ENCODE results near the gene EARS2.
"Not testable (repeated sequence)": the region's sequence is repeated elsewhere in the genome, so short reads cannot be mapped to it uniquely, and the experiment has no call there.

The EARS2 gene

DNA sequence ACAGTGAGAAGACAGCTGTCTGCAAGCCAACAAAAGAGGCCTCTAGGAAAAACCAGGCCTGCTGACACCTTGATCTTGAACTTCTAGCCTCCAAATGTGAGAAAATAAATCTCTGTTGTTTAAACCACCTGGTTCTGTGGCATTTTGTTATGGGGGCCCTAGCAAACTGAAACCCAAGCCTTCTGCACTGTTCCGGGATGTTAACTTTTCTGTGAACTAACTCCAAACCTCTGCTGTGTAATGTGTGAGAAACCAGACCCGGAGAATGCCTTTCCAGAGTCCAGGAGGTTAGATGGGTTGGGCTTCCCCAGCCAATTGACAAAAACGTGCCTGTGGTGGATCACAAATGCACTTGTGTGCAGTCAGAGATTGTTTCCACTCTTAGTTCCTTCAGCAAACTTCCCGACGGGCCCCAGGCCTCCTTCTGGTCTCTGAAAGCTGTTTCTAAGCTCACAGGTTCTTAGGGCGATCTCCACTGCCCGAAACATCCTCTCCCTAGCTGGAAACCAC, 33.2 kb downstream of the EARS2 start:
- no peak for DNase-seq

DNA sequence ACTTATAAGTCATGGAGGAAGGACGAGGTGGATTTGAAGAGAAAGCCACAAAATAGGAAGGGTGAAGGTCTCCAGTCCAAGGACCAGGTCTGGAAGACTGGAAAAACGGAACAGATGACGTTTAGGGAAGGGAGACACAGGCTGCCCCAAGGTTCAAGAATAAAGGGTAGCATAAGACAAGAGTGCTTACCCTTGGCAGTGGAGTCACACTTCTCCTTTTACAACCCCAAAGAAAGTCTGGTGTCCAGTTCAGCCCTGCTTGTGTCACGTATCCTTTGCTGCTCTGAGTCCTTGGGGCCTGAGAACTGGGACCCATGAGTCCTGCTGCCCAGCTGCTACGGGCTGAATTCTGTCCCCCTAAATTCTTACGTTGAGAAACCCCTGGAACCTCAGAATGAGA, 33.8 kb downstream of the EARS2 start:
- DNase-seq: no peak

DNA sequence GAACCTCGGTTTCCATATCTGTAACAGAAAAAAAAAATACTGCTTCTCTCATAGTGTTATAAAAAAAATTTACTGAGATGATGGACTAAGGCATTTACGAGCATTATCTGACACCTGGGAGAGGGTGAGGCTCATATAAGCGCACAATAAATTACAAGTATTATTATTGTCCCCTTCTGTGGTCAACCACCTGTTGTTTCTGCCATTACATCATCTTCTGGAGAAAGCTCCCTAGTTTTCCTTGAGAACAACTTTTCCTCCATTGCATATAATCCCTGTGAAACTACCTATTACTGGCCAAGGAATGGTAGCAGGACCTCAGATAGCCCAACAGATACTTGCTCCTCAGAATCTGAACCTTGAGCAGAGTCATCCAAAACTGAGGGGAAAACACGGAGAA, 35.2 kb downstream of the EARS2 start:
- DNase-seq: no peak

DNA sequence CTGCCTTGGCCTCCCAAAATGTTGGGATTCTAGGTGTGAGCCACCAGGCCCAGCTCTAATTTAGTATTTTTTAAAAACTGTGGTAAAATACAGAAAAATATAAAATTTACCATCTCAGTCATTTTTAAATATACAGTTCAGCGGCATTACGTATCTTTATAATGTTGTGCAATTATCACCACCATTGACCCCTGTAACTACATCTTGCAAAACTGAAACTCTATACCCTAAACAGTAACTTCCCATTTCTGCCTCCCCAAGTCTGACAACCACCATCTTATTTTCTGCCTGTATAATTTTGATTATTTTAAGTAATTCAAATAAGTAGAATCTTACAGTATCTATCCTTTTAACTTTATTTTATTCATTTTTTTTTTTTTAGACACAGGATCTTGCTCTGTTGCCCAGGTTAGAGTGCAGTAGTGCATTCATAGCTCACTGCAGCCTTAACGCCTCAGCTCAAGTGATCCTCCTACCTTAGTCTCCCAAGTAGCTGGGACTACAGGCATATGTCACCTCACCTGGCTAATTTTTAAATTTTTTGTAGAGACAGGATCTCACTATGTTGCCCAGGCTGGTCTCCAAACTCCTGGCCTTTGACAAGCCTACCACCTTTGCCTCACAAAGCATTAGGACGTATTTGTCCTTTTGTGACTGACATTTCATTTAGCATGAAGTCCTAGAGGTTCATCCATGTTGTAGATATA, 36.0 kb downstream of the EARS2 start:
- DNase-seq: no peak

DNA sequence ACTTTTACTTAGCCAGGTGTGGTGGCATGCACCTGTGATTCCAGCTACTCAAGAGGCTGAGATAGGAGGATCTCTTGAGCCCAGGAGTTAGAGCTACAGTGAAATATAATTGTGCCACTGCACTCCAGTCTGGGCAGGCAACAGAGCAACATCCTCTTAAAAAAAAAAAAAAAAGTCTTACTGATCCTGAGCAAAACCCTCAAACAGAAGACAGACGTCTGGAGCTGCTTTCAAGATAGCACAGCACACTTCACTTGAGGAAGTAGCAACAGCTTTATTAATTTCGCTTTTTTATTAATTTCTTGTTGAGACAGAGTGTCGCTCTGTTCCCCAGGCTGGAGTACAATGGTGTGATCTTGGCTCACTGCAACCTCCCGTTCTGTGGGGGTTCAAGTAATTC, 36.6 kb downstream of the EARS2 start:
- DNase-seq: no peak

DNA sequence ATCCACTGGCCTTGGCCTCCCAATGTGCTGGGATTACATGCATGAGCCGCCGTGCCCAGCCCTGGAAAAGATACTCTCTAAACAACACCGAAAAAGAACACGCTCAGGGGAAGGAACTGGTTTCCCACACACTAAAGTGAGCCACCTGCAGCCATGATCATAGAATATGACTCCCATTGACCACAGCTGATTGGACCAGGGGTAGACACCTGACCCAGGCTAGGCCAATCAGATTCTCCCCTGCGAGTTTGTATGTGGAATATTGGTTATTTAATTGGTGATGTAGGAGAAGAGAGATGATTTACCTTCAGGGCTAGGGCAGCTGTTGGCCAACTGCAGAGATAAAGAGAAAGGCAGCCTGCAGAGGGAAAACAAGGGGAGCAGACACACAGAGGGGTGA, 37.9 kb downstream of the EARS2 start:
- no peak for DNase-seq

DNA sequence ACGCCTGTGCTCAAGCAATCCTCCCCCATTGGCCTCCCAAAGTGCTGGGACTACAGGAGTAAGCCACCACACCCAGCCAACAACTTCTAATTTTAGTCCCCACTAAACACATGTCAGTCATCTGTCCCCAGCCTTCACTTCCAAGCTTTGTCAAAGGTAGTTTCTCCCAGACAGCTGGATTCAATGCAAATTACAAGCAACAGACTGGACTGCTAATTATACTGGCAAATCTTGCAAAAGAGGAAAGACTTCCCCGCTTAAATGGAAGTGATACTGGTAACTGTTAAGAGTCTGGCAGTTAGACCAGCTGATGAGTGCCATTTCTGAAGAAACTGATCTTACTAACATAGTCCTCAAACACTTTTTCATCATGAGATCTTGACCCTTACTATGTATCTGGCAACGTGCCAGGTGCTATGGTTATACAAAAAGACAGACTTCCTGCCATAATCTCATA, 38.7 kb downstream of the EARS2 start:
- no peak for DNase-seq

DNA sequence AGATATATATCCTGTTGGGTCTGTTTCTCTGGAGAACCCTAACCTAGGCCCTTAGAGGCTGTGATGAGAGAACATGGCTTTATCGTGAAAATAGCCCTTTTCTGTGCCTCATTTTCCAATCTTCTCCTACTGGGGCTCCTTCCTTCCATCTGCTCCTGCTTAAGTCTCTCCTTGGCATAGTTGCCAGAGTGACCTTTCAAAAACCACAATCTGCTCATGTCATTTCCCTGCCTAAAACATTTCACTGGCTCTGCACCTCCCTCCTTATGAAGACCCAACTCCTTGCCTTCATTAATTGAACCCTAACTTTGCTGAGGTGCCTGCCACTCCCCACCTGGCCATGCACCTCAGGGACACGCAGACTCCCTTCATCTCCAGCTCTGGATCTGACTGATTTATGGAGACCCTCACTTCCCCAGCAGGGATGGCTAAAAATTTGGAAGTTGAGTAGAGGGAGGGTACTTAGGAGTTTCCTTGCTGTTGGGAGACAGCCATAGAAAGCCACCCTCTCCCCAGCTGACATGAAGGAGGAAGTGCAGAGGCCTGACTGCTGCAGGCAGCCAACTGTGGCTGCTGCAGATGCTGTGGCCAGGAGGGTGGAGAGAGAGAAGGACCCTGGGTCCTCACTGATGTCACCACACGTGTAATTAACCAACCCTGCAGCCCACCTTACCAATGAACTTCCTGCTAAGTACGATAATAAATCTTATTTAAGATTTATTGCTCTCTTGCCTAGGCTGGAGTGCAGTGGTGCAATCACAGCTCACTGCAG, 40.6 kb downstream of the EARS2 start:
- DNase-seq: no peak

DNA sequence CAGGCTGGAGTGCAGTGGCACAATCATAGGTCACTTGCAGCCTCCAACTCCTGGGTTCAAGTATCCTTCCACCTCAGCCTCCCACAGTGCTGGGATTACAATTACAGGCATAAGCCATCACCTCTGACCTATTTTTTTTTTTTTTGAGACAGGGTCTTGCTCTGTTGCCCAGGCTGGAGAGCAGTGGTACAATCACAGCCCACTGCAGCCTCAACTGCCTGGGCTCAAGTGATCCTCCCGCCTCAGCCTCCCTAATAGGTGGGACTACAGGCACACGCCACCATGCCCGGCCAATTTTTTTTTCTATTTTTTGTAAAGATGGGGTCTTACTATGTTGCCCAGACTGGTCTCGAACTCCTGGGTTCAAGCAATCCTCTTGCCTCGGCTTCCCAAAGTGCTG, 41.3 kb downstream of the EARS2 start:
- DNase-seq: no peak

DNA sequence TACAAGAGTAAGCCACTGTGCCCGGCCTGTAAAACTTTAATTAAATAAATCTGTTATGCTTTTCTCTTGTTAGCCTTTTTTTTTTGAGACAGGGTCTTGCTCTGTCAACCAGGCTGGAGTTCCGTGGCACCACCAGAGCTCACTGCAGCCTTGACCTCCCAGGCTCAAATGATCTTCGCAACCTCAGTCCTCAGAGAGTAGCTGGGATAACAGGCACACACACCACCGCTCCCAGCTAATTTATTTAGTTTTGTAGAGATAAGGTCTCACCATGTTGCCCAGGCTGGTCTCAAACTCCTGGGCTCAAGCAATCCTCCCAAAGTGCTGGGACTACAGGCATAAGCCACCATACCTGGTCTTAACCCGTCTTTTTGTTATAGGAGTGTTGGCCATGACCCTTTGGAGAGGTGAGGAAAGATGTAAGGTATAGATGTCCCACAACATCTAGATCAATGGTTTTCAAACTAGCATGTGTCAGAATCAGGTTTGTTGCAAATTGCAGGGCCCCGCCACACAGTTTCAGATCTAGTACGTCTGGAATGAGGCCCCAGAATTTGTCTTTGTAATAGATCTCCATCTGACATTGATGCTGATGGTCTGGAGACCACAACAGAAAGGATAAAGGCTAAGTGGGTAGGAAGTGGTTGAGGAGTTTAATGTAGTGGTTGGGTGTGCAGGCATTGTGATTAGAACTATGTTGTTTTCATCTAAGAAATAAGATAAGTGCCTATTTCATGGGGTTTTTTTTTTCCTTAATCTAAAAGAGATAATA, 42.6 kb downstream of the EARS2 start:
- no peak for DNase-seq

DNA sequence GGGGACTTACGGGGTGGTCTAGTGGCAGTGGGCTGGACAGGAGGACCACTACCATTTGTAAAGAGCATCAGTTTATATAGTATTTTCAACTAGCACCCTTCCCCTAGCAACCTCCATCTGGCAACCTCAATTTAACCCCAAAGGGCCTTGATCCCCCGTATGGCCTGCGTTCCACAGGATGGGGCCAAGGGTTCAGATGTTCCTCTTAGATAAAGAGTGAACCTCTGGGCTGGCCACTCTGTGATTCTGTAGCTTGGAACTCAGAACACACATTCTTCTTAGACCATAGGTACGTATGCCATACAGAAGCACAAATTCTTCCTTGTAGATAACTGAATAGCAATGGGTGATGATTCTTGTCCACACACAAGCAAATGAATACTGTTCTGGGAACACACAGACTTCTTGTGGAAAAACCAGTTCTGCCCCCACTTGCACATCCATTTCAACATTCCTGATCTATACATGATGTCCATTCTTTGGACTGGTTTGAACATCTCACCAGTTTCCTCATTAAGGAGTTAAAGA, 44.9 kb downstream of the EARS2 start:
- no peak for DNase-seq

DNA sequence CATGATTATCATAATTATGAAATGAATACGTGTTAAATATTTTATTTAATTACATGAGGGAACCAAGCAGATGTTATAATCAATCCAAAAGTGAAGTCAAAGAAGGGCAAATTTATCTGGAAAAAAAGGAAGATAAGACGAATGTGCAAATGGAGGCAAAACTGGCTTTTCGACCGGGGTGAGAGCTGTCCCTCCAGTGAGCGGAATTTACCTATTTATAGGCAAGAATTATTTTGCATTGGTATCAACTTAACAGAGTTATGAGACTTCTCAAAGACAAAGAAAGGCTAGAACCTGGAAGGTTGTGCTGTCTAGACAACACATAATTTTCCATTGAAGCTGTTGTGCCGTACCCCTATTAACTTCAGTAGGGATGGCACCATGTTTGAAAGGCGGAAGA, 45.4 kb downstream of the EARS2 start:
- DNase-seq: no peak

DNA sequence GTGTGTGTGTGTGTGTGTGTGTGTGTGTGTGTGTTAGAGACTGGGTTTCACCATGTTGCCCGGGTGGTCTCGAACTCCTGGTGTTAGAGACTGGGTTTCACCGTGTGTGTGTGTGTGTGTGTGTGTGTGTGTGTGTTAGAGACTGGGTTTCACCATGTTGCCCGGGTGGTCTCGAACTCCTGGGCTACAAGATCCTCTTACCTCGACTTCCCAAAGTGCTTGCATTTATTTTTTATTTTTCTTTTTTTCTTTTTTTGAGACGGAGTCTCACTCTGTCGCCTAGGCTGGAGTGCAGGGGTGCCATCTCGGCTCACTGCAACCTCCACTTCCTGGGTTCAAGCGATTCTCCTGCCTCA, 46.3 kb downstream of the EARS2 start:
- not testable (repeated sequence) for DNase-seq

DNA sequence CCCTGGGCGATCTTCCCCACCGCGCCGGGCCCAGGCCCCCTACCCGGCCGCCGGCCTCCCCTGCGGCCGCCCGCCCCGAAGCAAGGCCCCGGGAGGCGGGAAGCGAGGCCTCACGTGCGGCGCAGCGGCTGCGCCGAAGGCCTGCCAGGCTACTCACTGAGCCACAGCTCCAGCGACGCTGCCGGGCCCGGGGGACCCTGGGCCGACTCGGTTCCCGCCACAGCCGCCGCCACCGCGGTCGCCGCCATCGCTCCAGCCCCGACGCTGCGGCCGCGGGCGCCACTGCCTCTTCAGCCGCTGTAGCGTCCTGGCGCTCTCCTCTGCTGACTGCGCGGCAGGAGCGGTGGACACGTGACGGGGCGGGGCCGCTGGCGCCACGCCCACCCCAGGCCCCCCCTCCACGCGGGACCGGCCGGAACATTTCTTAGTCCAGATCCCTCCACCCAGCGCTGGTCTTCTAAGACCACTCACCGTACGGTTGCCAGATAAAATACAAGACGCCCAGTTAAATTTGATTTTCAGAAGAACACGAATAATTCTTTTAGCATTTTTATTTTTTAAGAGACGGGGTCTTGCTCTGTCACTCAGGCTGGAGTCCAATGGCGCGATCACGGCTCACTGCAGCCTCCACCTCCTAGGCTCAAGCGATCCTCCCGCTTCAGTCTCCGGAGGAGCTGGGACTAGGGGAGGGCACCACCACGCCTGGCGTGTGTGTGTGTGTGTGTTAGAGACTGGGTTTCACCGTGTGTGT, 46.8 kb downstream of the EARS2 start, which contains the start of gene GGA2:
Gene GGA2, minus strand, starts transcription at position 331 of the 751 bp plus-strand sequence. Its CDS starts 83 bp downstream, at position 248.
- peak; percentile 50 for DNase-seq

DNA sequence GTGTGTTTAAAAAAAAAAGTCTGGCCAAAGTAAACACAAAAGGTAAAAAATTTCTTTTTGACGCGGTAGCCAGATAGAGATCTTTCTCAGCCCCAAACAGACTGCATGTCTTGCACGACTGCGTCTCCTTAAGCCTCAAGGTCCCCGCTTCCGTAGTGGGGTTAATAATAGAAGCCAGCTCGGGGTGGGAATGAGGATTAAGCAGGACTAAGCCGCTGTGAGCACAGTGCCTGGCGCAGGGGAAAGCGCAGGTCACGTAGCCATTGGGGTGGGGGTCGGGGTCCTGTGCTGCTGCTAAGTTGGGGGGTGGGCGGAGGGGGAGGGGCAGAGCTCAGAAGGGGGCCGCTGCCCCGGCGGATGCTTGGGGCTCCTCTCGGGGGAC, 47.4 kb downstream of the EARS2 start:
- no peak for DNase-seq

DNA sequence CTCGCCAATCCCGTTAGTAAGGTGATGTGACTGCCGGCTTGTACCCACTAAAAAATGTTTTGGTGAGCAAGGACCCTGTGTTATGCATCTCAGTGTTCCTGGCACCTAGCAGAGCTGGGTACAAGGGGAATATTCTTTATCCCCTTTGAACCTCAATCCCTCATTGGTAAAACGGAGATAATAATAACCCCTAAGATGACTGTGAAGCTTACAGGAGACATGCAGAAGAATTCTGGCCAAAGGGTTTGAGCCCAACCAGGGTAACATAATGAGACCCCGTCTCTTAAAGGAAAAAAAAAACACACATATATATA, 47.8 kb downstream of the EARS2 start:
- no peak for DNase-seq

DNA sequence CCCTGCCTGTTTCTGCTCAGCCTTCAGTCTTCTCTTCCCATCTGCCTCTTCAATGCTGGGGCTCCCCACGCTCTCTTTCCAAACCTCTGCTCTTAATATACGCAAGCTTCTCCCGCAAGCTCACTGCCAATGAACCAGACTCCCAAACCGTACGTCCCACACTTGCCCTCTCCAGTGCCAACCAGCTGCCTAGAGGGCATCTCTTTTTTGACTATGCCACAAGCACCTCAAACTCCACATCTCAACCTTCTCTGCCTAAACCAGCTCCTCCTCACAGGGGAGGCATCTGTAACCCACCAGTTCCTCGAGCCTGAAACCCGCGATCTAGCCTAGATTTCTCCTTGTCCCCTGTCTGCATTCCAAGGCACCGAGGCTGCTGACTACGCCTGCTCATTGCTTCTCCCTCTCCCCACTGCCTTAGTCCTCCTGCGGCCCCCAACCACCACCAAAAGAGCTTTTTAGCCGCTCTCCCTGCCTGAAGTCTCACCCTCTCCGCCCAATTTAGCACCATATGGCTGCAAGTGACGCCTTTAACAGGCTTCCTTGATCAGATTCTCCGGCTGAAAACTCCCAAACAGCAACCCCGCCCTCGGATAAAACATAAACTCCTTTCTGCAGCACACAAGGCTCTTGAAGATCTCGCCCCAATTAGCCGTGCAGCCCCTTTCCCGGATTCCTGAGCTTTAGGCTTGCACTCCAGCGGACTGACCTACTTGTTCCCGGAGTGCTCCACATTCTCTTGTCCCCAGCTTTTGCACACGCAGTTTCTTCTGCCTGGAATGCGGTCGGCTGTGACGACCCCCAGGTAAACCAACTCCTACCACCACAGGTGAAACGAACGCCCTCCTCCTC, 48.3 kb downstream of the EARS2 start:
- DNase-seq: no peak

DNA sequence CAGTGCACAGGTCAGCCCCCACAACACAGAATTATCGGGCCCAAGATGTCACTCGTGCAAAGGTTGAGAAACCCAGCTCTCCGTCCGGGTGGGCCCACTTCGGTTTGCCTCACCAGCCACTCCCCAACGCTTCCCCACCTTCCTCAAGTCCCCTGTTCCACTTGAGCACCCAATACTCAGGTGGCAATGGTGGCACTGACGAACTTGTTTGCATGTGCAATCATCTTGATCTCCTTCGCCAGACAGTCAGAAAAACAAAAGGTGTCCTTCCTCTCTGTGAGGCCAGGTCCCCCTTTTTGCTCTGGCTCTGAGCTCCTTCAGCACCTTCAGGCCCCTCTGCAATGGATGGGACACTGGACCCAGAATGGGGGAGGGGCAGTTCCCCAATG, 50.5 kb downstream of the EARS2 start:
- DNase-seq: no peak

DNA sequence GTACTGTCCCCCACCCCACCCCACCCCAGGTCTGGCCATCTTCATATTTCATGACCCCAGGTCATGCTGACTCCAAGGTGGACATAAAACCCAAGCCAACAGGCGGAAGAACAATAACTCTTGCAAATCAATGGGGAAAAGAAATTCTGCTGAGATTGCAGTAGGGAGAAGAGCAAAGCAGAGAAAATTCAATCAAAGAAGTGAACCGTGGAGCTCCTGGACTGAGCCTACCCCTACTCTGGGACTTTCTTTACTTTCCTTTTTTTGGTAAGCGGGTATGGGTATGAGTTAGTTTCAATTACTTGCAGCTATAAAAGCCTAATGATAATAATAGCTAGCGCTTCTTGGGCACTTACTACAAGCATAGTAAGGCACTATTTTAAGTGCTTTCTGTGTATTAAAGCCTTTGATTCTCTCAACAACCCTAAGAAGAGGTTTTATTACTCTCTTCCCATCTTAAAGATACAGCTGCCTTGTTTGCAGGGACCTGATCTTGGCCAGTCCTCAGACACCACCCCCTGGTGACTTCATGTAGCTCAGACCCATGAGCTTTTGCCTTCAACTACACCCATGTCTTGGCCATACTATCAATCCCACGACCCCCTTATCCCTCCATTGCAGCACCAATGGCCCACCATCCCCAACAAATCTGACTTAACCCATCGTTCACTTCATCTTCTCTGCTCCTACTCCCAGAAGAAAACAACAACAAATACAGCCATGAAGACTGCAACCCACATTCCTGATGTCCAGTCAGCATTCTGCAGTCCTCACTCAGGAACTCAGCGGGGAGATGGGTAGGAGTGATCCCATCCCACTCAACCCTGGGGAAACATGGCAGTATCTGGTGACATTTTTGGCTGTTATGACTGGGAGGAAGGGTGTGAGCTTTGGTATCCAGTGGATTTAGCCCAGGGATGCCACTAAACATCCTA, 51.2 kb downstream of the EARS2 start:
- DNase-seq: no peak

DNA sequence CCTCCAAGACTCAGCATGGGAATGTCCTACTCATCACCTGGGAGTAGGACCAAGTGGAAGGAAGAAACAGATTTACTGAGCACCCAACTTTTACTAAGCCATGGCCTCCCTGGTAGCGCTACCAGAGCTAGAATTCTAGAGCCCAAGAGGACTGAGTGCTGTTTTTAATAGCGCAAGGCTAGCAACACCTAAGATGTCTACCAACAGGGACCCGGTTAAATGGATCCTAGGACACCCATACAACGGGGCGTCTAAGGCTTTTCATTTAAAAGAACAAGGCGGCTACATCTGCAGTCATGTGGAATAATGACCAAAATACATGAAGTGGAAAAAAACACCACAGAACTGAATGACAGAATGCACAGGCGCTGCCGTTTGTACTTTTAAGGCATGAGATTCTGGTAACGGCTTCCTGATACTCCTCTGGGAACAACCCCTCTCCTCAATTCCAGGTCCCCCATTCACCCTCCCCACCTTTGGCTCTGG, 51.9 kb downstream of the EARS2 start:
- peak; percentile 38 for DNase-seq

Measured in NCI-H1694 (cell line).